AG04450 (cell line): ENCODE data around the gene NAAA. TPM values are rescaled to one million over a fixed set of nuclear protein-coding genes. Genes with fewer than 3 reads are reported as not detected.
"Not testable (repeated sequence)": the region's sequence is repeated elsewhere in the genome, so short reads cannot be mapped to it uniquely, and the experiment has no call there.

Source experiments
- CTCF ChIA-PET: fragments of 300-600, 350-600 bp; formaldehyde crosslinking; extraction: SDS; loops from one replicate; lab custom pipeline; 2022; ENCODE audit warnings: antibody characterized with exemption, inconsistent platforms; lab: Charles Lee
- POLR2A ChIA-PET: fragments of 350-600 bp; formaldehyde crosslinking; extraction: SDS; loops from one replicate; lab custom pipeline; 2021; ENCODE audit warnings: antibody characterized with exemption, inconsistent platforms; lab: Yijun Ruan, JAX
- DNase-seq: peaks from one replicate; pipeline ENCODE4 v3.0.0-alpha.2; 2011; ENCODE audit warnings: low read depth, low spot score
- H3K27ac ChIP-seq: one replicate; pipeline ENCODE4 v1.5.1; 2012; ENCODE audit warnings: low read depth, low read length, control low read depth
- H3K27me3 ChIP-seq: one replicate; pipeline ENCODE4 v1.6.0; 2012; ENCODE audit warnings: low read length; ENCODE audit not compliant: control insufficient read depth, insufficient read depth
- H3K4me3 ChIP-seq: 2 replicates; pipeline ENCODE4 v1.5.1; 2011; ENCODE audit warnings: mild to moderate bottlenecking, low read depth, low read length, control low read depth
- H3K9me3 ChIP-seq: 2 replicates; pipeline ENCODE4 v1.5.1; 2012; ENCODE audit warnings: low read length; ENCODE audit not compliant: control insufficient read depth, insufficient read depth
- polyA plus RNA-seq: library from polyadenylated mRNA; depleted of rRNA; stranded (reverse); fragments of >200 nt; gene quantifications from 2 replicates; pipeline ENCODE4 v1.2.3, GENCODE V29; 2011
- TF ChIP-seq, protein P1 (sequence below): IDR thresholded peaks from 2 replicates; pipeline ENCODE4 v1.5.1; 2011; ENCODE audit warnings: low read depth, low read length, control low read depth, inconsistent platforms

Gene NAAA
- polyA plus RNA-seq, 1 experiment = 14.7 TPM

GRCh38 chr4:75935628-75936027 lies 5.2 kb downstream of the NAAA start:
- Histone ChIP-seq H3K4me3 (no peak overlapping the region), H3K27me3 (no peaks in the 10 kb centered on the region), H3K9me3 (no peaks in the 10 kb centered on the region), H3K27ac (no peak overlapping the region)
- ChIA-PET CTCF (interaction anchor here (1.2 kb wide), 1 partner anchor 20 kb away, joined by 4 read pairs; no protein-coding TSS in a partner anchor), POLR2A (no interaction called here)
- DNase-seq = no peak
- TF ChIP-seq, protein P1, sequence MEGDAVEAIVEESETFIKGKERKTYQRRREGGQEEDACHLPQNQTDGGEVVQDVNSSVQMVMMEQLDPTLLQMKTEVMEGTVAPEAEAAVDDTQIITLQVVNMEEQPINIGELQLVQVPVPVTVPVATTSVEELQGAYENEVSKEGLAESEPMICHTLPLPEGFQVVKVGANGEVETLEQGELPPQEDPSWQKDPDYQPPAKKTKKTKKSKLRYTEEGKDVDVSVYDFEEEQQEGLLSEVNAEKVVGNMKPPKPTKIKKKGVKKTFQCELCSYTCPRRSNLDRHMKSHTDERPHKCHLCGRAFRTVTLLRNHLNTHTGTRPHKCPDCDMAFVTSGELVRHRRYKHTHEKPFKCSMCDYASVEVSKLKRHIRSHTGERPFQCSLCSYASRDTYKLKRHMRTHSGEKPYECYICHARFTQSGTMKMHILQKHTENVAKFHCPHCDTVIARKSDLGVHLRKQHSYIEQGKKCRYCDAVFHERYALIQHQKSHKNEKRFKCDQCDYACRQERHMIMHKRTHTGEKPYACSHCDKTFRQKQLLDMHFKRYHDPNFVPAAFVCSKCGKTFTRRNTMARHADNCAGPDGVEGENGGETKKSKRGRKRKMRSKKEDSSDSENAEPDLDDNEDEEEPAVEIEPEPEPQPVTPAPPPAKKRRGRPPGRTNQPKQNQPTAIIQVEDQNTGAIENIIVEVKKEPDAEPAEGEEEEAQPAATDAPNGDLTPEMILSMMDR = no peak

DNA sequence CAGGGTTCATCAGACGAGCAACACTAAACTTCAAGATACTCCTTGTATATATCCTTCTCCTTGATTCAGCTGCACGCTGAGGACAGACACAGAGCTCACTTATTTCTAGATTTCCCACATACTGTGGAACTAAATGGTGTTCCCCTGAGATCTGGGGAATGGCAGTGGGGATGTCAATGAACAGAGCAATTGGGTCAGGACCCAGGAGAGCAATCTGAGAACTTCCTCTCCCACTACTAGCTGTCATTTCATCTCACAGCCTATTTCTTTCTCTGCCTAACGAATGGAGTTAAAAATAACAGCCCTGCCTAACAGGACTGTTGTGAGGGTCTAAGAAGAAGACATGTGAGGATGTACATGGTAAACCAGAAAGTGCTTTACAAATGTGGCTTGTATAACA lies 10.7 kb downstream of the NAAA start:
- no peak overlapping the region for H3K4me3 ChIP-seq
- H3K27ac ChIP-seq = no peak overlapping the region
- no peaks in the 10 kb centered on the region for H3K9me3 ChIP-seq
- POLR2A ChIA-PET = no interaction called here
- no peaks in the 10 kb centered on the region for H3K27me3 ChIP-seq
- CTCF ChIA-PET = interaction anchor here (1.9 to 2.4 kb wide), 2 partner anchors 14 to 82 kb away, joined by 6 to 7 read pairs; no protein-coding TSS in a partner anchor
- TF ChIP-seq, protein P1 = no peak
- no peak for DNase-seq

- POLR2A ChIA-PET, H3K9me3 ChIP-seq, H3K4me3 ChIP-seq, H3K27ac ChIP-seq, DNase-seq, H3K27me3 ChIP-seq: not testable (repeated sequence)
- CTCF ChIA-PET = interaction anchor here (1.2 kb wide), 1 partner anchor 9 kb away, joined by 6 read pairs; no protein-coding TSS in a partner anchor
Observed at GRCh38 chr4:75924916-75925315, 15.9 kb downstream of the NAAA start.

GRCh38 chr4:75924309-75924827 lies 16.4 kb downstream of the NAAA start:
- no peak for DNase-seq

GRCh38 chr4:75922588-75922987 lies 18.2 kb downstream of the NAAA start:
- ChIA-PET POLR2A (no interaction called here), CTCF (no interaction called here)
- Histone ChIP-seq H3K27me3 (no peaks in the 10 kb centered on the region), H3K9me3 (no peaks in the 10 kb centered on the region), H3K4me3 (no peak overlapping the region), H3K27ac (no peak overlapping the region)
- DNase-seq = no peak
- TF ChIP-seq, protein P1 = no peak

More at GRCh38 chr4:75924309-75924827, 16.4 kb downstream of the NAAA start:
- Histone ChIP-seq H3K27me3 (no peaks in the 10 kb centered on the region), H3K9me3 (no peaks in the 10 kb centered on the region), H3K4me3 (no peak overlapping the region), H3K27ac (no peak overlapping the region)
- ChIA-PET CTCF (interaction anchor here (1.2 kb wide), 2 partner anchors 8 to 71 kb away, joined by 4 read pairs; no protein-coding TSS in a partner anchor), POLR2A (no interaction called here)
- TF ChIP-seq, protein P1 = no peak
